Testis (tissue), 3 donors: Measurements from ENCODE around the gene PRR5L. TPM values are rescaled to one million over a fixed set of nuclear protein-coding genes. Genes with fewer than 3 reads are reported as not detected.

ENCODE experiments used
- DNase-seq: peaks from one replicate; pipeline ENCODE4 v3.0.0-alpha.2; 2019
- H3K27ac ChIP-seq, 2 donors: fragments of 200-600 bp; sonication (generic); one replicate each; pipeline ENCODE4 v1.5.1; 2019
- H3K27me3 ChIP-seq: fragments of 200-600 bp; sonication (generic); one replicate; pipeline ENCODE4 v1.5.1; 2019
- H3K36me3 ChIP-seq: fragments of 200-600 bp; sonication (generic); one replicate; pipeline ENCODE4 v1.5.1; 2017; ENCODE audit warnings: low read depth; ENCODE audit errors: missing control alignments
- H3K4me1 ChIP-seq: fragments of 200-600 bp; sonication (generic); one replicate; pipeline ENCODE4 v1.5.1; 2019
- H3K4me3 ChIP-seq, 2 donors: fragments of 200-600 bp; sonication (generic); one replicate each; pipeline ENCODE4 v1.5.1; 2017 to 2019
- H3K9me3 ChIP-seq: fragments of 200-600 bp; sonication (generic); one replicate; pipeline ENCODE4 v1.5.1; 2017
- CTCF ChIP-seq, 3 experiments: fragments of 450-650 bp in 2 of 3; fragments of 200-600 bp in 1 of 3; sonication (generic) in 1 of 3; IDR thresholded peaks; one replicate each; pipeline ENCODE4 v1.5.1; 2016 to 2019; ENCODE audit warnings: antibody characterized with exemption in 3 of 3, mild to moderate bottlenecking in 2 of 3, moderate library complexity in 1 of 3
- POLR2A ChIP-seq: fragments of 450-650 bp; IDR thresholded peaks from one replicate; pipeline ENCODE4 v1.6.1; 2017; ENCODE audit warnings: antibody characterized with exemption, mild to moderate bottlenecking, moderate library complexity
- WGBS, 2 donors: methylation state at CpG; one replicate each; pipeline ENCODE4 v1.1.5; 2018; 5-methylcytosine and 5-hydroxymethylcytosine counted together
- intact Hi-C: fragments of 100-400 bp; cut with DNase I; formaldehyde crosslinking; loops from one replicate; pipeline ENCODE4 v1.15.1; 2023; ENCODE audit warnings: low total_unique reads
- polyA plus RNA-seq: library from polyadenylated mRNA; stranded (reverse); fragments of 350-450 nt; fragmentation: Illumina TruSeq; extraction: RNeasy Lipid Tissue Mini Kit (QIAGEN cat#74804); gene quantifications from one replicate; pipeline ENCODE4 v1.2.3, GENCODE V29; 2014; ENCODE audit warnings: low read depth, low replicate concordance; ENCODE audit not compliant: insufficient read depth
- total RNA-seq, 2 donors: library from RNA; depleted of rRNA; stranded (reverse); fragments of >200 nt; gene quantifications; one replicate each; pipeline ENCODE4 v1.2.3, GENCODE V29; 2016

Gene PRR5L
- total and polyA plus RNA-seq, 3 donors from 2014 or later: 8.1 to 15.4 (median 14.7) TPM

- WGBS, 2 donors: 94 to 96% methylated on average over 3 of the region's 3 CpGs
- no peak for DNase-seq
- H3K4me1 ChIP-seq: no peaks in the 10 kb centered on the region
- no peak overlapping the region for H3K27ac ChIP-seq
- no peaks in the 10 kb centered on the region for H3K36me3 ChIP-seq
- H3K4me3 ChIP-seq: no peak overlapping the region
- intact Hi-C loops: no loop called here
- TF ChIP-seq CTCF (IDR thresholded peaks at IDR 0.05) (no peak), POLR2A (no peak)
- no peaks in the 10 kb centered on the region for H3K27me3 ChIP-seq
- no peaks in the 10 kb centered on the region for H3K9me3 ChIP-seq
These were observed 64.2 kb downstream of the PRR5L start for GRCh38 chr11:36360318-36360717.

GRCh38 chr11:36360826-36361415 is 64.8 kb downstream of the PRR5L start:
- Histone ChIP-seq H3K9me3 (no peaks in the 10 kb centered on the region), H3K4me3 (no peak overlapping the region), H3K27me3 (no peaks in the 10 kb centered on the region), H3K4me1 (no peaks in the 10 kb centered on the region), H3K36me3 (no peaks in the 10 kb centered on the region), H3K27ac (no peak overlapping the region)
- no peak for TF ChIP-seq POLR2A
- no peak for TF ChIP-seq CTCF (IDR thresholded peaks at IDR 0.05)
- intact Hi-C loops: no loop called here
- DNase-seq: no peak
- 83 to 89% methylated on average over 4 of the region's 4 CpGs for WGBS, 2 donors

GRCh38 chr11:36361472-36361871 is 65.4 kb downstream of the PRR5L start:
- intact Hi-C loops: no loop called here
- H3K4me1 ChIP-seq: no peaks in the 10 kb centered on the region
- 71 to 76% methylated on average over 1 of the region's 1 CpG for WGBS, 2 donors
- H3K27me3 ChIP-seq: no peaks in the 10 kb centered on the region
- H3K9me3 ChIP-seq: no peaks in the 10 kb centered on the region
- H3K4me3 ChIP-seq: no peak overlapping the region
- no peak for TF ChIP-seq POLR2A
- TF ChIP-seq CTCF (IDR thresholded peaks at IDR 0.05): no peak
- no peak for DNase-seq
- H3K36me3 ChIP-seq: no peaks in the 10 kb centered on the region
- no peak overlapping the region for H3K27ac ChIP-seq

- Histone ChIP-seq H3K4me1 (no peaks in the 10 kb centered on the region), H3K4me3 (no peak overlapping the region), H3K27me3 (no peaks in the 10 kb centered on the region), H3K9me3 (no peaks in the 10 kb centered on the region), H3K36me3 (no peaks in the 10 kb centered on the region), H3K27ac (no peak overlapping the region)
- 34 to 50% methylated on average over 11 of the region's 11 CpGs for WGBS, 2 donors
- intact Hi-C loops: no loop called here
- DNase-seq: peak; percentile 23
- TF ChIP-seq POLR2A (no peak), CTCF (IDR thresholded peaks at IDR 0.05) (no peak)
These were observed 65.9 kb downstream of the PRR5L start for GRCh38 chr11:36361901-36362391.

GRCh38 chr11:36362902-36363301 is 66.8 kb downstream of the PRR5L start:
- 79% methylated on average over 4 of the region's 4 CpGs for WGBS, 2 donors
- intact Hi-C loops: no loop called here
- no peak for TF ChIP-seq POLR2A
- TF ChIP-seq CTCF (IDR thresholded peaks at IDR 0.05): no peak
- no peaks in the 10 kb centered on the region for H3K27me3 ChIP-seq
- H3K36me3 ChIP-seq: no peaks in the 10 kb centered on the region
- no peaks in the 10 kb centered on the region for H3K4me1 ChIP-seq
- no peak overlapping the region for H3K27ac ChIP-seq
- H3K9me3 ChIP-seq: no peaks in the 10 kb centered on the region
- H3K4me3 ChIP-seq: no peak overlapping the region
- DNase-seq: no peak
